Measurements from ENCODE around the gene SNX1.
A peak's percentile ranks its signal among the peaks of the same experiment; 100 is the strongest.
"Not testable (repeated sequence)": the region's sequence is repeated elsewhere in the genome, so short reads cannot be mapped to it uniquely, and the experiment has no call there.

Gene SNX1

GRCh38 chr15:64067564-64068030 lies 28.2 kb upstream of the SNX1 start:
- no peak overlapping the region for H3K4me3 ChIP-seq (replicated peaks; ENCODE audit: low read depth, low read length)
- peak; percentile 71 for TF ChIP-seq CTCF (IDR thresholded peaks at IDR 0.05; ENCODE audit: low read depth, low read length, missing control alignments)
- peak; percentile 39 for DNase-seq (ENCODE audit: extremely low read depth, low read depth)

- no peak for TF ChIP-seq CTCF (IDR thresholded peaks at IDR 0.05; ENCODE audit: low read depth, low read length, missing control alignments)
- no peak for DNase-seq (ENCODE audit: extremely low read depth, low read depth)
- no peak overlapping the region for H3K4me3 ChIP-seq (replicated peaks; ENCODE audit: low read depth, low read length)
These were observed 27.6 kb upstream of the SNX1 start for GRCh38 chr15:64068133-64068532.

- no peak for DNase-seq (ENCODE audit: extremely low read depth, low read depth)
- H3K4me3 ChIP-seq (replicated peaks; ENCODE audit: low read depth, low read length) = no peak overlapping the region
- TF ChIP-seq CTCF (IDR thresholded peaks at IDR 0.05; ENCODE audit: low read depth, low read length, missing control alignments) = no peak
These were observed 25.7 kb upstream of the SNX1 start for GRCh38 chr15:64070106-64070505.

GRCh38 chr15:64070965-64071851 lies 24.6 kb upstream of the SNX1 start:
- DNase-seq (ENCODE audit: extremely low read depth, low read depth) = peak; percentile 55
- no peak overlapping the region for H3K4me3 ChIP-seq (replicated peaks; ENCODE audit: low read depth, low read length)
- TF ChIP-seq CTCF (IDR thresholded peaks at IDR 0.05; ENCODE audit: low read depth, low read length, missing control alignments) = no peak

GRCh38 chr15:64071931-64072765 lies 23.6 kb upstream of the SNX1 start:
- no peak for TF ChIP-seq CTCF (IDR thresholded peaks at IDR 0.05; ENCODE audit: low read depth, low read length, missing control alignments)
- no peak for DNase-seq (ENCODE audit: extremely low read depth, low read depth)

GRCh38 chr15:64072812-64073211 lies 23.0 kb upstream of the SNX1 start:
- no peak for TF ChIP-seq CTCF (IDR thresholded peaks at IDR 0.05; ENCODE audit: low read depth, low read length, missing control alignments)
- no peak overlapping the region for H3K4me3 ChIP-seq (replicated peaks; ENCODE audit: low read depth, low read length)
- no peak for DNase-seq (ENCODE audit: extremely low read depth, low read depth)

More at GRCh38 chr15:64071931-64072765, 23.6 kb upstream of the SNX1 start:
- no peak overlapping the region for H3K4me3 ChIP-seq (replicated peaks; ENCODE audit: low read depth, low read length)

- DNase-seq (ENCODE audit: extremely low read depth, low read depth); H3K4me3 ChIP-seq (replicated peaks; ENCODE audit: low read depth, low read length): not testable (repeated sequence)
These were observed 22.3 kb upstream of the SNX1 start for GRCh38 chr15:64073496-64073895.
